H1 (cell line): ENCODE data around the gene CD1B. TPM values are rescaled to one million over a fixed set of nuclear protein-coding genes. Genes with fewer than 3 reads are reported as not detected.

Experiments used
- CTCF ChIA-PET: fragments of 300-600 bp; sonication (Branson Sonifier 250); formaldehyde crosslinking; loops from one replicate; lab custom pipeline; 2021; ENCODE audit not compliant: partially characterized antibody; lab: Charles Lee
- POLR2A ChIA-PET: fragments of 300-600 bp; sonication (Branson Sonifier 250); formaldehyde crosslinking; loops from one replicate; lab custom pipeline; 2021; ENCODE audit warnings: inconsistent platforms; ENCODE audit not compliant: partially characterized antibody; lab: Charles Lee
- DNase-seq, 2 experiments: peaks; one replicate each; pipeline versions ENCODE4 v3.0.0 to v3.0.0-alpha.2; 2010 to 2022; ENCODE audit warnings: low spot score in 2 of 2, low read depth in 1 of 2, mixed read lengths in 1 of 2
- FAIRE-seq: peaks from 2 replicates; lab custom pipeline; 2011; peaks lifted over from hg19 to GRCh38; lab: Jason Lieb, UNC
- H2AFZ ChIP-seq: 2 replicates; pipeline ENCODE4 v1.8.1; 2012; ENCODE audit warnings: low read length, inconsistent platforms
- H2AK5ac ChIP-seq: 2 replicates; pipeline ENCODE4 v1.6.1; 2013; ENCODE audit warnings: low read depth, low read length
- H2BK120ac ChIP-seq: replicated peaks from 2 replicates; pipeline ENCODE3; 2013; ENCODE audit warnings: low read depth, low read length, inconsistent platforms
- H2BK12ac ChIP-seq: 2 replicates; pipeline ENCODE4 v1.6.1; 2013; ENCODE audit warnings: low read depth, low read length
- H2BK15ac ChIP-seq: 2 replicates; pipeline ENCODE4 v1.6.1; 2013; ENCODE audit warnings: low read length
- H2BK20ac ChIP-seq: 2 replicates; pipeline ENCODE4 v1.6.1; 2013; ENCODE audit warnings: low read length
- H2BK5ac ChIP-seq: 2 replicates; pipeline ENCODE4 v1.6.1; 2013; ENCODE audit warnings: low read depth, low read length
- H3K14ac ChIP-seq: 2 replicates; pipeline ENCODE4 v1.6.1; 2013; ENCODE audit warnings: inconsistent platforms; ENCODE audit not compliant: insufficient read length
- H3K18ac ChIP-seq: 2 replicates; pipeline ENCODE4 v1.6.1; 2013; ENCODE audit warnings: low read length; ENCODE audit errors: extremely low read depth
- H3K23ac ChIP-seq: 2 replicates; pipeline ENCODE4 v1.6.1; 2013; ENCODE audit warnings: inconsistent platforms; ENCODE audit not compliant: insufficient read length
- H3K23me2 ChIP-seq: 2 replicates; pipeline ENCODE4 v1.6.1; 2013; ENCODE audit warnings: low read depth, low read length
- H3K27ac ChIP-seq: 2 replicates; pipeline ENCODE4 v1.6.1; 2011; ENCODE audit warnings: low read depth, low read length, inconsistent platforms
- H3K27me3 ChIP-seq, 4 experiments: replicated peaks in 1 of 4; 1 replicate in 1 of 4; 2 replicates in 3 of 4; pipeline versions ENCODE4 v1.6.1 to v1.8.1; 2011 to 2013; ENCODE audit warnings: low read length in 3 of 4, mild to moderate bottlenecking in 3 of 4, inconsistent platforms in 2 of 4, mixed read lengths in 2 of 4, moderate library complexity in 1 of 4; ENCODE audit not compliant: control insufficient read depth in 3 of 4, insufficient read depth in 3 of 4; ENCODE audit errors: extremely low read depth in 1 of 4
- H3K36me3 ChIP-seq, 4 experiments: 2 replicates each; pipeline versions ENCODE4 v1.6.1 to v1.8.1; 2011 to 2013; ENCODE audit warnings: mild to moderate bottlenecking in 4 of 4, low read length in 3 of 4, moderate library complexity in 2 of 4, control low read depth in 1 of 4, inconsistent platforms in 1 of 4; ENCODE audit not compliant: insufficient read depth in 4 of 4, control insufficient read depth in 2 of 4
- H3K4ac ChIP-seq: replicated peaks from 2 replicates; pipeline ENCODE3; 2013; ENCODE audit warnings: low read length, low read depth, mixed read lengths, inconsistent platforms; ENCODE audit not compliant: insufficient read length
- H3K4me1 ChIP-seq, 4 experiments: replicated peaks in 1 of 4; 1 replicate in 1 of 4; 2 replicates in 3 of 4; pipeline versions ENCODE4 v1.6.1 to v1.8.1; 2011 to 2013; ENCODE audit warnings: low read length in 3 of 4, inconsistent platforms in 2 of 4, mixed read lengths in 1 of 4; ENCODE audit not compliant: insufficient read depth in 4 of 4, control insufficient read depth in 3 of 4
- H3K4me2 ChIP-seq, 2 experiments: 2 replicates each; pipeline versions ENCODE4 v1.6.1 to v1.8.1; 2011 to 2013; ENCODE audit warnings: low read depth in 2 of 2, low read length in 2 of 2, control low read depth in 1 of 2, inconsistent platforms in 1 of 2, mild to moderate bottlenecking in 1 of 2; ENCODE audit not compliant: insufficient read depth in 1 of 2
- H3K4me3 ChIP-seq, 4 experiments: fragments of 200-600, 300-600 bp in 1 of 4; sonication (generic), shearing (Covaris generic), sonication (Bioruptor Twin) in 1 of 4; 2 replicates each; pipeline versions ENCODE4 v1.5.1 to v1.8.1; 2011 to 2016; ENCODE audit warnings: low read length in 4 of 4, low read depth in 3 of 4, control low read depth in 2 of 4, inconsistent platforms in 2 of 4, mild to moderate bottlenecking in 2 of 4, mixed read lengths in 1 of 4, moderate library complexity in 1 of 4; ENCODE audit not compliant: insufficient read depth in 2 of 4; ENCODE audit errors: extremely low read depth in 1 of 4
- H3K56ac ChIP-seq: replicated peaks from 2 replicates; pipeline ENCODE3; 2013; ENCODE audit warnings: low read depth, mild to moderate bottlenecking, mixed read lengths, low read length, inconsistent platforms; ENCODE audit not compliant: insufficient read length
- H3K79me1 ChIP-seq: 2 replicates; pipeline ENCODE4 v1.6.1; 2013; ENCODE audit warnings: low read depth, low read length, control low read depth
- H3K79me2 ChIP-seq, 2 experiments: 2 replicates each; pipeline versions ENCODE4 v1.6.1 to v1.8.1; 2012 to 2013; ENCODE audit warnings: low read length in 2 of 2, mild to moderate bottlenecking in 2 of 2, inconsistent platforms in 1 of 2; ENCODE audit not compliant: insufficient read depth in 2 of 2, control insufficient read depth in 1 of 2
- H3K9ac ChIP-seq, 4 experiments: replicated peaks in 1 of 4; 1 replicate in 1 of 4; 2 replicates in 3 of 4; pipeline versions ENCODE4 v1.6.1 to v1.8.1; 2011 to 2013; ENCODE audit warnings: low read depth in 3 of 4, low read length in 3 of 4, control low read depth in 2 of 4, mild to moderate bottlenecking in 2 of 4, moderate library complexity in 2 of 4, inconsistent platforms in 1 of 4; ENCODE audit errors: extremely low read depth in 1 of 4
- H3K9me3 ChIP-seq, 2 experiments: 2 replicates each; pipeline versions ENCODE4 v1.6.1 to v1.8.1; 2012 to 2013; ENCODE audit warnings: mild to moderate bottlenecking in 2 of 2, moderate library complexity in 2 of 2, control low read depth in 1 of 2, inconsistent platforms in 1 of 2, low read depth in 1 of 2, low read length in 1 of 2, mixed read lengths in 1 of 2; ENCODE audit not compliant: insufficient read depth in 2 of 2
- H4K20me1 ChIP-seq, 2 experiments: replicated peaks in 1 of 2; 2 replicates each; pipeline versions ENCODE3 to v1.8.1; 2011 to 2013; ENCODE audit warnings: inconsistent platforms in 2 of 2, low read length in 2 of 2, mild to moderate bottlenecking in 1 of 2; ENCODE audit not compliant: insufficient read depth in 2 of 2, control insufficient read depth in 1 of 2
- H4K5ac ChIP-seq: 2 replicates; pipeline ENCODE4 v1.6.1; 2013; ENCODE audit warnings: low read length, low read depth, mixed read lengths, inconsistent platforms; ENCODE audit not compliant: insufficient read length
- H4K8ac ChIP-seq: 2 replicates; pipeline ENCODE4 v1.8.0; 2013; ENCODE audit warnings: mild to moderate bottlenecking, moderate library complexity, low read length, inconsistent platforms; ENCODE audit not compliant: insufficient read depth; ENCODE audit errors: extremely low read depth
- H4K91ac ChIP-seq: replicated peaks from 2 replicates; pipeline ENCODE3; 2013; ENCODE audit warnings: low read length, mixed read lengths, inconsistent platforms; ENCODE audit not compliant: insufficient read length
- BCL11A ChIP-seq, 2 experiments: IDR thresholded peaks; one replicate each; pipeline ENCODE4 v1.6.1; 2011; ENCODE audit warnings: low read depth in 2 of 2, low read length in 2 of 2, mild to moderate bottlenecking in 2 of 2
- BRCA1 ChIP-seq: IDR thresholded peaks from 2 replicates; pipeline ENCODE4 v1.6.1; 2012; ENCODE audit warnings: low read depth, low read length, improper control_type of control experiment
- CBX5 ChIP-seq: fragments of 300-800, 300-1000 bp; sonication (generic); IDR thresholded peaks from 2 replicates; pipeline ENCODE4 v1.7.1; 2016; ENCODE audit warnings: antibody characterized with exemption, low read length, low read depth
- CREB1 ChIP-seq: IDR thresholded peaks from 2 replicates; pipeline ENCODE4 v1.6.1; 2012; ENCODE audit warnings: inconsistent platforms
- CTBP2 ChIP-seq: IDR thresholded peaks from 2 replicates; pipeline ENCODE4 v1.7.0; 2011; ENCODE audit warnings: borderline replicate concordance, mild to moderate bottlenecking, moderate library complexity, mixed read lengths, low read length; ENCODE audit not compliant: insufficient read depth, insufficient read length
- FOSL1 ChIP-seq: IDR thresholded peaks from 2 replicates; pipeline ENCODE4 v1.6.1; 2011; ENCODE audit warnings: mild to moderate bottlenecking, low read depth, low read length, moderate library complexity; ENCODE audit not compliant: insufficient read depth
- JUND ChIP-seq: IDR thresholded peaks from 2 replicates; pipeline ENCODE4 v1.6.1; 2011; ENCODE audit warnings: mild to moderate bottlenecking, improper control_type of control experiment, low read length
- POLR2A ChIP-seq, 2 experiments: IDR thresholded peaks; 1 replicate in 1 of 2; 2 replicates in 1 of 2; pipeline ENCODE4 v1.6.1; 2011; ENCODE audit warnings: low read depth in 2 of 2, low read length in 2 of 2, mild to moderate bottlenecking in 2 of 2; ENCODE audit errors: control extremely low read depth in 1 of 2
- RBBP5 ChIP-seq: IDR thresholded peaks from 2 replicates; pipeline ENCODE4 v1.7.1; 2012; ENCODE audit warnings: low read depth, mild to moderate bottlenecking, inconsistent platforms, low read length, moderate library complexity, borderline replicate concordance
- RFX5 ChIP-seq: IDR thresholded peaks from 2 replicates; pipeline ENCODE4 v1.6.1; 2011; ENCODE audit warnings: low read depth, low read length, improper control_type of control experiment, borderline replicate concordance
- SIN3A ChIP-seq, 2 experiments: IDR thresholded peaks in 1 of 2; conservative IDR thresholded peaks in 1 of 2; 2 replicates each; pipeline ENCODE4 v1.6.1; 2011 to 2012; ENCODE audit warnings: low read length in 2 of 2, improper control_type of control experiment in 1 of 2, low read depth in 1 of 2, mild to moderate bottlenecking in 1 of 2
- SIRT6 ChIP-seq: IDR thresholded peaks from one replicate; pipeline ENCODE4 v1.7.1; 2012; ENCODE audit warnings: low read length, inconsistent platforms
- SP2 ChIP-seq: IDR thresholded peaks from 2 replicates; pipeline ENCODE4 v1.6.1; 2012; ENCODE audit warnings: mild to moderate bottlenecking, low read length, inconsistent platforms
- WGBS, 2 experiments: shearing (Covaris generic) in 1 of 2; methylation state at CpG; one replicate each; pipeline versions ENCODE4 v1.1.6 to v1.1.7; 2013 to 2015; ENCODE audit warnings: low lambda C conversion rate in 2 of 2, mixed read lengths in 2 of 2, inconsistent platforms in 1 of 2, low coverage in 1 of 2, missing lambda C conversion rate in 1 of 2; ENCODE audit not compliant: insufficient replicate concordance in 2 of 2, insufficient coverage in 1 of 2, insufficient read length in 1 of 2; ENCODE audit errors: extremely low coverage in 1 of 2, missing lambda C conversion rate in 1 of 2; 5-methylcytosine and 5-hydroxymethylcytosine counted together
- polyA plus RNA-seq, 7 experiments: library from polyadenylated mRNA; depleted of rRNA in 3 of 7; stranded (reverse) in 5 of 7; unstranded in 2 of 7; fragments of >200 nt in 5 of 7; fragments of 200-250 nt in 2 of 7; gene quantifications; 1 replicate in 5 of 7; 2 replicates in 1 of 7; 4 replicates in 1 of 7; pipeline versions ENCODE4 v1.2.1 to v1.2.3, GENCODE V29; 2011 to 2013; ENCODE audit warnings: missing spikeins in 2 of 7, mixed read lengths in 2 of 7
- total RNA-seq: library from RNA; stranded (reverse); fragmentation: NEBNext Ultra II Directional; extraction: Animal tissue kit (Norgen Biotek cat#: 25700); gene quantifications from 2 replicates; pipeline ENCODE4 v1.2.1, GENCODE V29; 2021
- TF ChIP-seq, protein P1 (sequence below): IDR thresholded peaks from 2 replicates; pipeline ENCODE4 v1.6.1; 2011; ENCODE audit warnings: low read length, improper control_type of control experiment

CD1B gene
- total and polyA plus RNA-seq, 2 of the 8 experiments (the other 6 are each of a cell fraction or from before 2014, with no cell fraction given) = not detected

DNA sequence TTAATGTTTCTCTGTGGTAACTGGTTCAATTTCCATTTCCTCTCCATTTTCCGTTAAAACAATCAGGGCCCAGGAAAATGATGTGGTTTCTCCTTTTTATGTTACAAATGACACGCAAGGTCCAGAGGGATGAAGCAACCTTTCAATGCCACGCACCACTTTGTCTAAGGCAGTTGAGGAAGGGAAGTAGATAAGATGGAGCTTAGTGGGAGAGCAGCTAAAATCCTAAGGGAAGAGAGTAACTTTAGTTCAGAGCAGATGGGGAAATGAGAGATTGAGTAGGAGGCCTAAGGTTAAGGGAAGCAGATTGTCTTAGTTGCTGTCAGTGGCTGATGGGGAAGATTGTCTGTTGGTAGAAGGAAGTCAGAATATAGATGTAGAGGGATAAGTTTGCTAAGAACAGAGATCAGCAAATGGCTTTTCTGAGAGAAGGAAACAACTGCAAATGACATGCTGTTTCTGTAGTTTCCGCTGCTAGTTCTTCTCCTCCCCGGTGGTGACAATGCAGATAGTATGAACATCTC lies 40.9 kb downstream of the CD1B start:
- ChIA-PET POLR2A (no interaction called here), CTCF (interaction anchor here (1.2 kb wide), 1 partner anchor 87 kb away, joined by 4 read pairs; no protein-coding TSS in a partner anchor)
- Histone ChIP-seq H4K91ac (no peak overlapping the region), H3K27ac (no peak overlapping the region), H3K4me3 (no peak overlapping the region), H3K4me1 (peaks cover 0 to 5% (median 0%) of the 10 kb centered on the region in 4 experiments; a peak in 1 of 7 replicates), H2BK15ac (no peak overlapping the region), H2BK5ac (no peak overlapping the region), H3K14ac (no peak overlapping the region), H3K79me2 (no peaks in the 10 kb centered on the region), H2BK120ac (no peak overlapping the region), H2AFZ (peak overlapping the region; percentile 71; the same call in 1 of the 2 replicates), H4K20me1 (no peaks in the 10 kb centered on the region), H3K9ac (no peak overlapping the region), H3K79me1 (no peaks in the 10 kb centered on the region), H2BK12ac (no peak overlapping the region), H3K56ac (no peak overlapping the region), H4K8ac (no peak overlapping the region), H4K5ac (no peak overlapping the region), H3K36me3 (no peaks in the 10 kb centered on the region), H3K4ac (no peak overlapping the region), H2AK5ac (no peak overlapping the region), H3K23me2 (no peaks in the 10 kb centered on the region; the same call in 1 of the 2 replicates), H3K18ac (no peak overlapping the region), H3K23ac (no peak overlapping the region), H3K4me2 (no peak overlapping the region), H3K9me3 (no peaks in the 10 kb centered on the region), H3K27me3 (no peaks in the 10 kb centered on the region), H2BK20ac (no peak overlapping the region)
- 96% methylated on average over 5 of the region's 5 CpGs; no CpG with 5 or more reads in 1 of the 2 experiments for WGBS, 2 experiments
- FAIRE-seq = no peak
- DNase-seq = no peak
- no peak for TF ChIP-seq SIRT6
- TF ChIP-seq RBBP5 = no peak
- TF ChIP-seq, protein P1, sequence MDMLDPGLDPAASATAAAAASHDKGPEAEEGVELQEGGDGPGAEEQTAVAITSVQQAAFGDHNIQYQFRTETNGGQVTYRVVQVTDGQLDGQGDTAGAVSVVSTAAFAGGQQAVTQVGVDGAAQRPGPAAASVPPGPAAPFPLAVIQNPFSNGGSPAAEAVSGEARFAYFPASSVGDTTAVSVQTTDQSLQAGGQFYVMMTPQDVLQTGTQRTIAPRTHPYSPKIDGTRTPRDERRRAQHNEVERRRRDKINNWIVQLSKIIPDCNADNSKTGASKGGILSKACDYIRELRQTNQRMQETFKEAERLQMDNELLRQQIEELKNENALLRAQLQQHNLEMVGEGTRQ = no peak
- no peak for TF ChIP-seq CREB1
- TF ChIP-seq POLR2A (IDR thresholded peaks at IDR 0.05; ENCODE audit: control extremely low read depth in 1 of 2, low read depth in 2 of 2, low read length in 2 of 2) = no peak
- no peak for TF ChIP-seq SP2
- TF ChIP-seq CTBP2 = no peak
- TF ChIP-seq JUND = no peak
- no peak for TF ChIP-seq CBX5
- no peak for TF ChIP-seq FOSL1
- no peak for TF ChIP-seq SIN3A (conservative IDR thresholded peaks at IDR 0.05 in 1 of 2, IDR thresholded peaks at IDR 0.05 in 1 of 2; ENCODE audit: low read depth in 1 of 2, low read length in 2 of 2)
- no peak for TF ChIP-seq BRCA1
- no peak for TF ChIP-seq BCL11A (IDR thresholded peaks at IDR 0.05; ENCODE audit: low read depth in 2 of 2, low read length in 2 of 2)
- TF ChIP-seq RFX5 = no peak
